GM12801 (cell line): ENCODE measurements around the gene SLC45A1.

ENCODE experiments used
- CTCF ChIP-seq: IDR thresholded peaks from one replicate; pipeline ENCODE4 v1.5.1; 2011; ENCODE audit warnings: control low read depth; ENCODE audit not compliant: insufficient read length; ENCODE audit errors: extremely low read depth

SLC45A1 gene

GRCh38 chr1:8362701-8363101 lies 44.8 kb downstream of the SLC45A1 start:
- no peak for TF ChIP-seq CTCF

- TF ChIP-seq CTCF = no peak
These were observed 45.4 kb downstream of the SLC45A1 start for GRCh38 chr1:8363186-8363766.

GRCh38 chr1:8363767-8364301 lies 45.9 kb downstream of the SLC45A1 start:
- TF ChIP-seq CTCF = no peak

GRCh38 chr1:8364528-8365442 lies 46.9 kb downstream of the SLC45A1 start:
- TF ChIP-seq CTCF = no peak

GRCh38 chr1:8365661-8366362 lies 47.9 kb downstream of the SLC45A1 start:
- TF ChIP-seq CTCF = no peak

- TF ChIP-seq CTCF = no peak
These were observed 49.8 kb downstream of the SLC45A1 start for GRCh38 chr1:8367571-8368194.
